GM18505 (cell line): ENCODE results near the gene KDM1B.
"Not testable (repeated sequence)": the region's sequence is repeated elsewhere in the genome, so short reads cannot be mapped to it uniquely, and the experiment has no call there.

Experiments used
- ATAC-seq: cut with Tn5 transposase; IDR thresholded peaks from one replicate; pipeline ENCODE4 v1.9.1; 2021; ENCODE audit not compliant: unreplicated experiment
- POLR2A ChIP-seq: IDR thresholded peaks from 4 replicates; pipeline ENCODE4 v1.6.1; 2011; ENCODE audit warnings: borderline replicate concordance; ENCODE audit not compliant: insufficient read depth, insufficient read length; ENCODE audit errors: extremely low read depth

Gene KDM1B

GRCh38 chr6:18160911-18161310 lies 5.7 kb downstream of the KDM1B start:
- no peak for TF ChIP-seq POLR2A
- ATAC-seq, result no peak

GRCh38 chr6:18161431-18161830 lies 6.2 kb downstream of the KDM1B start:
- no peak for ATAC-seq
- no peak for TF ChIP-seq POLR2A

DNA sequence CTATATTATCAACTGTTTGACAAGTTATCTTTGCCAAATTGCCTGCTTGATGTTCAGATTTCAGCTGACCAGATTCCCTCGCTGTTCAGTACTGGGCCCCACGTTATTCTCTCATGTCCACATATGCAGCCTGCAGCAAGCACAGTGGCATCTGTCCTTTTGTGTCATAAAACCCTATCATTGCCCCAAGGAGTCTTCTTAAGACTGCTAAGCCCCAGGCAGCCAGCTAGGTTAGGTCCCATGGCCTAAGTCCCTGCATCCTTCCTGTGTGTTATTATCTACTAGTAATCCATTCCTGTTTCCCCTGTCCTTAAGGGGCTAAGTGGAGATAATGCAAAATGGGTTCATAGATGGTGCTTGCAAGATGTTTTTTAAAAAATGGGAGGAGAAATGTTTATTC lies 7.2 kb downstream of the KDM1B start:
- ATAC-seq, result no peak
- no peak for TF ChIP-seq POLR2A

GRCh38 chr6:18165751-18166150 lies 10.5 kb downstream of the KDM1B start:
- no peak for ATAC-seq
- no peak for TF ChIP-seq POLR2A

DNA sequence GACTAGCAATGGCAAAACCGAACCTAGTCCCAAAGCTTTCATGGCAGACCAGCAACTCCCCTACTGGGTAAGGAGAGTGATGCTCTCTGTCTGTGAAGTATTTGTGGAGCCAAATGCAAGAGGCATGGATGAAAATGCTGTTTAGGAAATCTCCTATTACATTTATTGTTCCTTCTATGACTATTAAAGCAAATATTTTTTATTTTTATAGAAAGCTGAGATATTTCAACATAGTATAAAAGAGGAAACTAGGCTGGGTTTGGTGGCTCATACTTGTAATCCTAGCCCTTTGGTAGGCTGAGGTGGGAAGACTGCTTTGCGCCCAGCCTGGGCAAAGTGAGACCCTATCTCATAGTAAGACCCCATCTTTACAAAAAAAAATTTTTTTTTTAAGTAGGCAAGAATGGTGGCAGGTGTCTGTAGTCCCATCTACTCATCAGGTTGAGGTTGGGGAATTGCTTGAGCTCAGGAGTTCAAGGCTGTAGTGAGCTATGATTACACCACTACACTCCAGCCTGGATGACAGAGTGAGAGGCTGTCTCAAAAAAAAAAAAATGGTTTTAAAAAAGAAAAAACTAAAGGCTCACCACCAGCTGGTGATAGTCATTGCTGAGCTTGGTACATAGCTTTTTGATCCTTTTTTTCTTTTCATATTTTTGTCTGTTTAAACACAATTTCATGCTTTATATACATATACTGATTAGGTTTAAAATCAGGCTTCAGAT lies 11.3 kb downstream of the KDM1B start:
- no peak for ATAC-seq
- no peak for TF ChIP-seq POLR2A

DNA sequence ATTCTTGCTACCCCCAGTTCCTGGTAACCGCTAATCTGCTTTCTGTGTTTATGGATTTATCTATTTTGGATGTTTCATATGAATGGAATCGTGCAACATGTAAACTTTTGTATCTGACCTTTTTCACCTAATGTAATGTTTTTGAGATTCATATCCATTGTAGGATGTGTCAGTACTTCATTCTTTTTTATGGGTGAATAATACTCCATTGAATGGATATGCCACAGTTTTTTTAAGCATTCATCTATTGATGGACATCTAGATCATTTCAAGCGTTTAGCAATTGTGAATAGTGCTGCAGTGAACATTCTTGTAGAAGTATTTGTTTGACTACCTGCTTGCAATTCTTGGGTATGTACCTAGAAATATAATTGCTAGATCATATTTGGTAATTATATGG lies 13.0 kb downstream of the KDM1B start:
- no peak for ATAC-seq
- TF ChIP-seq POLR2A, result no peak

GRCh38 chr6:18171871-18172270 lies 16.6 kb downstream of the KDM1B start:
- no peak for ATAC-seq
- TF ChIP-seq POLR2A, result no peak

DNA sequence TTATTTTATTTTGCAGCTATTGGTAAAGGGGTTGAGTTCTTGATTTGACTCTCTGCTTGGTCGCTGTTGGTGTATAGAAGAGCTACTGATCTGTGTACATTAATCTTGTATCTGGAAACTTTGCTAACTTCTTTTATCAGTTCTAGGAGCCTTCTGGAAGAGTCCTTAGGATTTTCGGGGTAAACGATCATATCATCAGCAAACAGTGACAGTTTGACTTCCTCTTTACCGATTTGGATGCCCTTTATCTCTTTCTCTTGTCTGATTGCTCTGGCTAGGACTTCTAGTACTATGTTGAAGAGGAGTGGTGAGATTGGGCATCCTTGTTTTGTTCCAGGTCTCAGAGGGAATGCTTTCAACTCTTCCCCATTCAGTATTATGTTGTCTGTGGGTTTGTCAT lies 21.0 kb downstream of the KDM1B start:
- ATAC-seq, result not testable (repeated sequence)

DNA sequence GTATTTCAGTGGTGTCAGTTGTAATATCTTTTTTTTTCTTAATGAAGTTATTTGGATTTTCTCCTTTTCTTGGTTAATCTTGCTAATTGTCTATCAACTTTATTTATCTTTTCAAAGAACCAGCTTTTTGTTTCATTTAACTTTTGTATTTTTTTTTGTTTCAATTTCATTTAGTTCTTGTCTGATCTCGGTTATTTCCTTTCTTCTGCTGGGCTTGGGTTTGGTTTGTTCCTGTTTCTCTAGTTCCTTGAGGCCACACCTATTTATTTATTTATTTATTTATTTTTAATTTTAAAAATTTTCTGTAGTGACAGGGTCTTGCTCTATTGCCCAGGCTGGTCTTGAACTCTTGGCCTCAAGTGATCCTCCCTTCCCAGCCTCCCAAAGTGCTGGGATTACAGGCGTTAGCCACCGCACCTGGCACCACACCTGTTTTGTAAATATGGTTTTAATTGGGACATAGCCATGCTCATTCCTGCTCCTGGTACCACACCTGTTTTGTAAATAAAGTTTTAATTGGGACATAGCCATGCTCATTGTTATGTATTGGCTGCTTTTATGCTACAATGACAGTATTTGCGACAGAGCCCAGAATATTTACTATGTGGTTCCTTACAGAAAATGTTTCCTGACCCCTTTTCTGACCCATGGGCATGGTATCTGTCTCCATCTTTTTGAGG lies 22.2 kb downstream of the KDM1B start:
- no peak for TF ChIP-seq POLR2A
- ATAC-seq, result no peak

- TF ChIP-seq POLR2A, result no peak
- no peak for ATAC-seq
Observed at GRCh38 chr6:18178960-18179615, 23.9 kb downstream of the KDM1B start.

GRCh38 chr6:18179770-18180356 lies 24.6 kb downstream of the KDM1B start:
- no peak for ATAC-seq
- TF ChIP-seq POLR2A, result no peak

DNA sequence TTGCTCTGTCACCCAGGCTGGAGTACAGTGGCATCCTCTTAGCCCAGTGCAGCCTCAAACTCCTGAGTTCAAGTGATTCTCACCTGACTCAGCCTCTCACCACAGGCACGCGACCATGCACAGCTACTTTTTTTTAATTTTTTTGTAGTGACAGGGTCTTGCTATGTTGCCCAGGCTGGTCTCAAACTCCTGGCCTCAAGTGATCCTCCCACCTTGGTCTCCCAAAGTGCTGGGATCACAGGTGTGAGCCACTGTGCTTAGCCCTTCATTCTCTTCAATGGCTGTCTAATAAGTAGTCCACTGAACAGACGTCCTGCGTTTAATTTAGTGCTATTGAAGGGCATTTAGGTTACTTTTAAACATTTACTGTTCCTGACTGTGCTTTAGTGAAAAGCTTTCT lies 27.3 kb downstream of the KDM1B start:
- ATAC-seq, result no peak
- no peak for TF ChIP-seq POLR2A

GRCh38 chr6:18183766-18184165 lies 28.5 kb downstream of the KDM1B start:
- TF ChIP-seq POLR2A, result no peak
- ATAC-seq, result no peak

DNA sequence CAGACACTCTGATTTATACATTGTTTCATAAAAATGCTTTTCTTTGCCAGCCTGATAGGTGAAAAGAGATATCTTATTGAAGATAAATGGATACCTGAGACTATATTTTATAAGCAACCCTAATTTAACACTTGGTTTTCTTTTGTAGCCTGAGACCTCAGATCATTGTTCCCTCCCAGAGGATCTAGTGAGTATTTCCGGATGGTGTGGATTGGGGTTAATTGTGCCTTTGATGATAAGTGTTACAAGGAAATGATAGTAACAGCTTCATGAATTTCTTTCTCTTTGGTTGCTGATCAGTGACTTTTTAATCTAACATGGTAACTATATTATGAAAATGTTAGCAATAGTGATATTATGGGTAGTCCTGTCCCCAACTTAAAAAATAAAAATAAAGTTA lies 30.4 kb downstream of the KDM1B start:
- no peak for TF ChIP-seq POLR2A
- ATAC-seq, result no peak
